PC-3 (cell line): ENCODE measurements around the gene UROC1. TPM values are rescaled to one million over a fixed set of nuclear protein-coding genes. Genes with fewer than 3 reads are reported as not detected.

Experiments
- ATAC-seq: fragments of 200-7000 bp; cut with Tn5 transposase; 2 replicates; pipeline ENCODE4 v1.9.1; 2020; ENCODE audit warnings: mild to moderate bottlenecking, moderate library complexity
- BruUV-seq: library from RNA; stranded (reverse); fragments of 400-500 nt; replicated peaks from 2 replicates; lab custom pipeline; 2021; lab: Mats Ljungman, UMichigan
- CTCF ChIA-PET: fragments of 300-600 bp; sonication (Branson Sonifier 250); formaldehyde crosslinking; loops from one replicate; lab custom pipeline; 2022; ENCODE audit warnings: antibody characterized with exemption; lab: Charles Lee
- POLR2A ChIA-PET: fragments of 300-600 bp; sonication (Branson Sonifier 250); formaldehyde crosslinking; loops from one replicate; lab custom pipeline; 2022; ENCODE audit warnings: antibody characterized with exemption; ENCODE audit not compliant: unreplicated experiment; lab: Charles Lee
- DNase-seq: peaks from one replicate; pipeline ENCODE4 v3.0.0-alpha.2; 2015
- H2AFZ ChIP-seq: fragments of 300-600 bp; sonication (generic); 2 replicates; pipeline ENCODE4 v1.6.0; 2016; ENCODE audit warnings: antibody characterized with exemption, low read length
- H3F3A ChIP-seq: fragments of 300-600 bp; sonication (generic); one replicate; pipeline ENCODE4 v1.6.0; 2017; ENCODE audit warnings: antibody characterized with exemption, low read length, control low read depth, mild to moderate bottlenecking; ENCODE audit not compliant: unreplicated experiment
- H3K27ac ChIP-seq: fragments of 300-600 bp; sonication (generic); 2 replicates; pipeline ENCODE4 v1.5.1; 2016; ENCODE audit warnings: mild to moderate bottlenecking, low read length
- H3K27me3 ChIP-seq: fragments of 300-600 bp; sonication (generic); 2 replicates; pipeline ENCODE4 v1.6.1; 2016; ENCODE audit warnings: low read length, mixed read lengths
- H3K36me3 ChIP-seq: fragments of 300-600 bp; sonication (generic); 2 replicates; pipeline ENCODE4 v1.6.1; 2016; ENCODE audit warnings: low read depth, mixed run types, low read length, mixed read lengths
- H3K4me1 ChIP-seq: fragments of 300-600 bp; sonication (generic); 2 replicates; pipeline ENCODE4 v1.5.1; 2016; ENCODE audit warnings: low read length; ENCODE audit not compliant: insufficient read depth
- H3K4me2 ChIP-seq: fragments of 300-600 bp; sonication (generic); 2 replicates; pipeline ENCODE4 v1.6.0; 2016; ENCODE audit warnings: low read length
- H3K4me3 ChIP-seq: fragments of 300-600 bp; sonication (generic); 2 replicates; pipeline ENCODE4 v1.5.1; 2016; ENCODE audit warnings: mild to moderate bottlenecking, low read length, mixed read lengths
- H3K79me2 ChIP-seq: fragments of 300-600 bp; sonication (generic); 2 replicates; pipeline ENCODE4 v1.6.1; 2017; ENCODE audit warnings: low read length, mixed read lengths
- H3K9ac ChIP-seq: fragments of 300-600 bp; sonication (generic); 2 replicates; pipeline ENCODE4 v1.6.0; 2016; ENCODE audit warnings: mild to moderate bottlenecking, low read length
- H3K9me2 ChIP-seq: fragments of 300-600 bp; sonication (generic); replicated peaks from 2 replicates; pipeline ENCODE4 v1.6.1; 2016; ENCODE audit warnings: mixed run types, low read length, mixed read lengths
- H3K9me3 ChIP-seq: fragments of 300-600 bp; sonication (generic); 2 replicates; pipeline ENCODE4 v1.6.1; 2016; ENCODE audit warnings: low read length, mixed read lengths
- H4K20me1 ChIP-seq: fragments of 300-600 bp; sonication (generic); 2 replicates; pipeline ENCODE4 v1.6.1; 2016; ENCODE audit warnings: low read length, mixed read lengths
- CTCF ChIP-seq: fragments of 300-600 bp; sonication (generic); conservative IDR thresholded peaks from 2 replicates; pipeline ENCODE4 v1.5.1; 2017; ENCODE audit warnings: antibody characterized with exemption, low read depth, mild to moderate bottlenecking, low read length
- EZH2 ChIP-seq: fragments of 300-600 bp; sonication (generic); IDR thresholded peaks from one replicate; pipeline ENCODE4 v1.6.1; 2017; ENCODE audit warnings: antibody characterized with exemption, mild to moderate bottlenecking, low read length; ENCODE audit not compliant: unreplicated experiment
- EZH2phosphoT487 ChIP-seq: fragments of 300-600 bp; sonication (generic); IDR thresholded peaks from 2 replicates; pipeline ENCODE4 v1.6.1; 2018; ENCODE audit warnings: mild to moderate bottlenecking, antibody characterized with exemption, low read length, borderline replicate concordance
- intact Hi-C: fragments of 100-400 bp; cut with micrococcal nuclease; formaldehyde crosslinking; loops from 2 replicates; pipeline ENCODE4 v1.9.0; 2023
- total RNA-seq: library from RNA; depleted of rRNA; stranded (reverse); fragments of >200 nt; gene quantifications from 2 replicates; pipeline ENCODE4 v1.2.3, GENCODE V29; 2014

UROC1 gene
- total RNA-seq, 1 experiment from 2014 or later: not detected

GRCh38 chr3:126540951-126541627 is 23.5 kb upstream of the UROC1 start:
- TF ChIP-seq EZH2phosphoT487 (no peak), CTCF (no peak), EZH2 (no peak)
- no peaks in the 10 kb centered on the region for H4K20me1 ChIP-seq
- H3K4me1 ChIP-seq: peaks cover 14% of the 10 kb centered on the region
- H3K4me3 ChIP-seq: no peak overlapping the region
- no peaks in the 10 kb centered on the region for H3K36me3 ChIP-seq
- ATAC-seq: peak; percentile 39; the same call in 1 of the 2 replicates
- H3K27ac ChIP-seq: no peak overlapping the region
- no peaks in the 10 kb centered on the region for H3K9me2 ChIP-seq
- DNase-seq: no peak
- peak overlapping the region; percentile 12; the same call in 1 of the 2 replicates for H2AFZ ChIP-seq
- ChIA-PET CTCF (no interaction called here), POLR2A (no interaction called here)
- no peaks in the 10 kb centered on the region for H3F3A ChIP-seq
- intact Hi-C loops: no loop called here
- H3K79me2 ChIP-seq: no peaks in the 10 kb centered on the region
- no peaks in the 10 kb centered on the region for H3K9me3 ChIP-seq
- peaks cover 3% of the 10 kb centered on the region; the same call in 1 of the 2 replicates for H3K27me3 ChIP-seq
- peak overlapping the region; percentile 58 for H3K4me2 ChIP-seq
- no TSS peak for BruUV-seq
- H3K9ac ChIP-seq: peak overlapping the region; percentile 8; the same call in 1 of the 2 replicates

- POLR2A ChIA-PET: no interaction called here
- H3K4me2 ChIP-seq: peak overlapping the region; percentile 58
- H3K27me3 ChIP-seq: peaks cover 10% of the 10 kb centered on the region
- intact Hi-C loops: no loop called here
- no peak overlapping the region for H3K4me3 ChIP-seq
- no peaks in the 10 kb centered on the region for H3F3A ChIP-seq
- no peaks in the 10 kb centered on the region for H3K9me3 ChIP-seq
- H3K9ac ChIP-seq: 0 out of 2 replicates have a peak overlapping the region, but pooled peaks have one; percentile 8
- H3K4me1 ChIP-seq: peaks cover 14% of the 10 kb centered on the region
- H3K9me2 ChIP-seq: no peaks in the 10 kb centered on the region
- CTCF ChIA-PET: no interaction called here
- H4K20me1 ChIP-seq: no peaks in the 10 kb centered on the region
- peak; percentile 91 for DNase-seq
- no peaks in the 10 kb centered on the region for H3K79me2 ChIP-seq
- no peaks in the 10 kb centered on the region for H3K36me3 ChIP-seq
- peak; percentile 89 for ATAC-seq
- H3K27ac ChIP-seq: no peak overlapping the region
- BruUV-seq: no TSS peak
- TF ChIP-seq EZH2 (no peak), CTCF (no peak), EZH2phosphoT487 (no peak)
- H2AFZ ChIP-seq: no peak overlapping the region; the same call in 1 of the 2 replicates
Measured at GRCh38 chr3:126540342-126540849, 22.8 kb upstream of the UROC1 start.
